ENCODE measurements around the gene ITIH3.

Gene ITIH3

DNA sequence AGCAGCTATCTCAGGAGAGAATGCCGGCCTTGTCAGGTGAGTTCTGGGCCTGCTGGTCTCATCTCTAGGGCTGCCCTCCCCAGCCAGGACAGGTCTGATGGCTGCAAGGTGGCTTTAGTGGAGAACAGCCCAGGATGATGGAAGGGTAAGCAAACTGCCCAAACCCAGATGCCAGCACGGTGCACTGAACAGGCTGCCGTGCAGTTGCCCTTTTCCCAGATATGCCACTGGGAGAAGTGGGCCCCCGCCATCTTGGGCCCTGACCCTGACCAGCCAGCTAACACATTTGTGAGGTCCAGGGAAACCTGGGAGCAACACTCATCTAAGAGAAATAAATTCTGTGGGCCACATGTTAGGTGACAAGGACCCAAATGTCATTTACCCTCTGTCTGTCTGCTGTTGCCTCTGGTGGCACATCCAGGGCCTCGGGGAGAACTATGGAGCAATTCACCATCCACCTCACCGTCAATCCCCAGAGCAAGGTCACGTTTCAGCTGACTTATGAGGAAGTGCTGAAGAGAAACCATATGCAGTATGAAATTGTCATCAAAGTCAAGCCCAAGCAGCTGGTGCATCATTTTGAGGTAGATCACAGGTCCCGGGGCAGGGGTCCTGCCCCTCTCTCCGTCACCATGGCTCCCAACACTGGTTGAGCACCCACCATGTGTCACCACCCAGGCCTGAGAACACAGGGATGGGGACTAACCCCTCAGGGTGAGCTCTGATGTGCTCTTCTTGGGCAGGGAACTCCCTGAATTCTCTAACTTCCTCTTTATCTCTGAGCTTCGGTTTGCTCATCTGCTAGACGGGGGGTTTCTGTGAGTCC lies 15.4 kb upstream of the ITIH3 start:
- no peak for DNase-seq

DNA sequence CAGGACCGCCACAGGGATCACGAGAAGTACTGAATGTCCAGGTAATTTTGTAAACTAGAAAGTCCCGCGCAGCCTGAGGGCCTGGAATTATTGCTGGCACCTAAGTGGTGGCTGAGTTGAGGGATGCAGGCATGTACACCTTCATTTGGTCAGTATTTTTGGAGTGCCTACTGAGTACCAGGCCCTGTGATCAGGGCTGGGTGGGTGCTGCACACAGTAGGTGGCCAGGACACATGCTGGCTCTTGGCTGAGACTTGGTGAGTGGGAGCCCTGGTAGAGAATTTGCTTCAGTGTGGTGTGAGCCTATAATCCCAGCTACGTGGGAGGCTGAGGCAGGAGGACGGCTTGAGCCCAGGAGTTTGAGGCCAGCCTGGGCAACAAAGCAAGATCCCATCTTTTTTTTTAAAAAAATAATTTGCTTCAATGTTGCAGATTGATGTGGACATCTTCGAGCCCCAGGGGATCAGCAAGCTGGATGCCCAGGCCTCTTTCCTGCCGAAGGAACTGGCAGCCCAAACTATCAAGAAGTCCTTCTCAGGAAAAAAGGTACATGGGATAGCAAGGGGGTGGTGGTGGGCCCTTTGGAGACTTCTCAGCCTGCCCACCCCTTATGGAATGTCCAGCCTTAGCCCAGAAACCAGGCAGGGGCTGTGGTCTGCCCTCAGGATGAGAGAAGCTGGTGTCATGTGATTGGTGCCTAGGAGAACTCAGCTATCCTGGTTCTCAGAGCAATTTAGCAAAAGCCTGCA lies 14.6 kb upstream of the ITIH3 start:
- DNase-seq, result no peak

DNA sequence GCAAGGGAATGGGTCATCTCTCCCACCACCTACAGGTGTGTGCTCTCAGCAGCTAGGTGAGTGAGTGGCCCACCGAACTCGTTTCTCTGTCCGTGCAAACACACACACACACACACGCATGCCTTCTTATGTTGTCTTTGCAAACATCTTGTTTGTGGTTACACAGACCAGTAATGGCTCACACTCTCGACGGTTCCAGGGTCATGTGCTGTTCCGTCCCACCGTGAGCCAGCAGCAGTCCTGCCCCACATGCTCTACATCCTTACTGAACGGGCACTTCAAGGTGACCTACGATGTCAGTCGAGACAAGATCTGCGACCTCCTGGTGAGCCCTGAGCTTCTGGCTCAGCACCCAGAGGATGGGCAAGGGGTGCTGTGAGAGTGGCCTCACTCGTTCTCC lies 12.9 kb upstream of the ITIH3 start:
- no peak for DNase-seq

- no peak for DNase-seq
These were observed 12.0 kb upstream of the ITIH3 start for GRCh38 chr3:52782412-52783210.

DNA sequence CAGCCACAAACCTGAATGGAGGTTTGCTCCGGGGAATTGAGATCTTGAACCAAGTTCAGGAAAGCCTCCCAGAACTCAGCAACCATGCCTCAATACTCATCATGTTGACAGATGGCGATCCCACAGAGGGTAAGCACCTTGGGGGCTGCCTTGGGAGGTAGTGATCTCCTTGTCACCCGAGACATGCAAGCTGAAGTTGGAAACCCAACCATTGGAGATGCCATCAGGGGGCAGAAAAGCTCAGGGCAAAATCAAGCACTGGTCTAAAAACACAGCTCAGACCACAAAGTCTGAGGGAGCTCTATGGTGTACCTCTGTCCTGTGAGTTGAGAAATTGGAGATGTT lies 11.4 kb upstream of the ITIH3 start:
- DNase-seq, result no peak

- DNase-seq, result no peak
These were observed 10.5 kb upstream of the ITIH3 start for GRCh38 chr3:52784021-52784621.

DNA sequence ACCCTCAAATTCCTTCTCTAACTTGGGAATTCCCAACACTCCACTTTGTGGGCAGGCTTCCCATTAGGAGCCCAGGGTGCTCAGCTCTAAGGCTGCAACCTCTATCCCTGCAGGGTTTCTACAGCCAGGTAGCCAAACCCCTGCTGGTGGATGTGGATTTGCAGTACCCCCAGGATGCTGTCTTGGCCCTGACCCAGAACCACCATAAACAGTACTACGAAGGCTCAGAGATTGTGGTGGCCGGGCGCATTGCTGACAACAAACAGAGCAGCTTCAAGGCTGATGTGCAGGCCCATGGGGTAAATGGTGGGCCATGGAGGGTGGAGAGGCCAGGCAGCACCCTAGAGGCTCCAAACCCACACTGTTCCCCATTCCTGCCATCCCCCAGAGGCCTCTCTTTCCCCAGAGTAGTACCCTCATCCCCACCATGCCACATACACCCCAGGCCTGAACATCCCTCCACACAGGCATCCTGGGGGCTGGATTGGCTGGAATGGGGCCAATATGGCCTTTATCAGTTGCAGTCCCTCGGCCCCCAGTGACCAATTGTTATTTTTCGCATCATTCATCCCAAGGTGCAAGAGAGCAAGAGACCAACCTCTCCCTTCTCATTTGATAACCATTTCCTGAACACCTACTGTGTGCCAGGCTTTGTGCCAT lies 9.5 kb upstream of the ITIH3 start:
- no peak for DNase-seq

DNA sequence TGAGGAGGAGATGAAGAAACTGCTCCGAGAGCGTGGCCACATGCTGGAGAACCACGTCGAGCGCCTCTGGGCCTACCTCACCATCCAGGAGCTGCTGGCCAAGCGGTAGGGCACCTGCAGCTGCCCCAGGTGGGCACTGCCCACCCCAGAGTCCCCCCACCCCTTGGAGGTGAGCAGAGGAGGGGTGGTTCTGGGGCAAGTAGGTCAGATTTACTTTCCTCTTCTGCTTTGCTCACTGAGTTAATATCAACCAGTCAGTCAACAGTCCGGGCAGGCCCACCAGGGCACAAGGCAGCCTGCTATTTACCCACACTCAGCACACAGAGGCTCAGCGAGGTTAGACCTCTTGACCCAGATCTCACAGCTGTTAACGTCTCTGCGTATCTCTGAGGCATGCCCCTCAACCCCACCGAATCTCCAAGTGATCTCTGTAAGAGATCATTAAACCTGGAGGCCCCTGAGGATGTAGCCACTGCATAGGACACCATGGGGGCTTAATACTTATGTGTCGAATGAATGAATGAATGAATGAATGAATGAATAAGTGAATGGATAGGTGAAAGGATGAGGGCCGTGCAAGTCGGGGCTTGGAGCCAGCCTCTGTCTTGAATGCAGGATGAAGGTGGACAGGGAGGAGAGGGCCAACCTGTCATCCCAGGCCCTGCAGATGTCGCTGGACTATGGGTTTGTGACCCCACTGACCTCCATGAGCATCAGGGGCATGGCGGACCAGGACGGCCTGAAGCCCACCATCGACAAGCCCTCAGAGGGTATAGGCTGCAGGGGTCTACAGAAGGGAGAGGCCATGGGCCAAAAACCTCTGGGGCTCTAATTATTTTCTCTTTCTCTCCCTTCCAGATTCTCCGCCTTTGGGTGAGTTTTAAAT lies 8.0 kb upstream of the ITIH3 start:
- DNase-seq, result no peak

DNA sequence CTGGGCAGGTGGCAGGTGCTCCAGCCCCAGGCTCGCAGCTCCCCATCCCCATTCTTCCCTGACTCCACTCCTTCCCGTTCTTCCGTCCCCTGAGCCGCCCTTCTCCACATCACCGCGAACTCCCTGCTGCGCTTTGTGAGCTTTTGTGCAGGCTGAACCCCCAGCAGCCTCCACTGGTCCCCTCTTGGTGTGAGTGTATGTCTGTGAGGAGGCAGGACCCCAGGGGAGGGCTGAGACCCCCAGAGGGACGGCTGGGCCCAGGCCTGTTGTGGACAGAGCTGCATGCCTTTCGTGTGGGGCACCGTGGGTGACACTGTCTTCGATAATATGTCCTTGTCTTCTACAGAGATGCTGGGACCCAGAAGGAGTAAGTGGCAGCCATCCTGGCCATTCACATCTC lies 7.3 kb upstream of the ITIH3 start:
- no peak for DNase-seq

GRCh38 chr3:52787672-52788625 lies 6.6 kb upstream of the ITIH3 start:
- DNase-seq, result no peak

DNA sequence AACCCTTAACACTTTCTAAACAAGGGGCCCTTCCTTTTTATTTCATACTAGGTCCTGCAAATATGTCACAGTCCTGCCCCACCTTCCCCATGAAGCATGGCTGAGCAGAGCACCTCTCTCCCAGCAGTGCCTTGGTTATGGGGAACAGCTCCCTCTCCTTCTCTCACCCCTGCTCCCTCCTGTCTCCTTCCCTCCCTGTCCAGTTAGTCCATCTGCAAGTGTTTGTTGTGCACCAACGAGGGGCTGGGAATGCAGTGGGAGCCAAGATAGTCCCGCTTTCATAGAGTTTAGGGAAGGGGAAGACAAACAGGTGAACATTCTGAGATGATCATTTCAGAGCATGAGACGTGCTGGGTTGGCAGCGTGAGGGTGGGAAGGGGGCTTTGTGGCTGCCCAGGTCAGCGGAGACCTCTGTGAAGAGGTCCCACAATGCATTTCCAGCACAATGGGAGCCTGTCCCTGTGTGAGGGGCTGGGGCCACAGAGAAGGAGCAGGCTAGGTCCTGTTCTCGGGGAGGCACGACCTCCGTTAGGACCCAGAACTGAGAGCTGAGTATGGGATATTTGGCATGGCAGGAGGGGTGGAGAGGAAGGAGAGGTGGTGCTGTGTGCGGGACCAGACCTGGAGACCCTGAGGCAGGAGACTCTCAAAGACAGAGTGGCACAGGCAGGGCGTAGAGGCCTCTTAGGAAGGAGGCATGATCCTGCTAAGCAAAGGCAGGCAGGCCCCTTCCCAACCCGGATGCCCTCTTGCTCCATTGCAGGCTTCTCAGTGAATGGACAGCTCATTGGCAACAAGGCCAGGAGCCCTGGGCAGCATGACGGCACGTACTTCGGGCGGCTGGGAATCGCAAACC lies 5.5 kb upstream of the ITIH3 start:
- no peak for DNase-seq

- no peak for DNase-seq
These were observed 4.9 kb upstream of the ITIH3 start for GRCh38 chr3:52789746-52790040.

GRCh38 chr3:52790337-52790736 lies 4.3 kb upstream of the ITIH3 start:
- DNase-seq, result no peak

DNA sequence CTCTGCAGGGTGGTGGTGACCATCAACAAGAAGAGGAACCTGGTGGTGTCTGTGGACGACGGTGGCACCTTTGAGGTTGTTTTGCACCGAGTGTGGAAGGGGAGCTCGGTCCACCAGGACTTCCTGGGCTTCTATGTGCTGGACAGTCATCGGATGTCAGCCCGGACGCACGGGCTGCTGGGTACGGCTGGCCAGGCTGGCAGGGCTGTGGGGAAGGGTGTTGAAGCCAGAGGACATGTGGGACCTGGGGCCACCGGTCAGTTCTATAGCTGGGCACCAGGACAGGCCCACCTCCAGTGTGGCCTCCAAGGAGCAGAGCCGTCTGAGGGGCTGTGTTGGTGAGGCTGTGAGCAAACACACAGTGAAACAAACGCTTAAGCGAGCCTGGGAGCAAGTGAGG lies 3.9 kb upstream of the ITIH3 start:
- no peak for DNase-seq

DNA sequence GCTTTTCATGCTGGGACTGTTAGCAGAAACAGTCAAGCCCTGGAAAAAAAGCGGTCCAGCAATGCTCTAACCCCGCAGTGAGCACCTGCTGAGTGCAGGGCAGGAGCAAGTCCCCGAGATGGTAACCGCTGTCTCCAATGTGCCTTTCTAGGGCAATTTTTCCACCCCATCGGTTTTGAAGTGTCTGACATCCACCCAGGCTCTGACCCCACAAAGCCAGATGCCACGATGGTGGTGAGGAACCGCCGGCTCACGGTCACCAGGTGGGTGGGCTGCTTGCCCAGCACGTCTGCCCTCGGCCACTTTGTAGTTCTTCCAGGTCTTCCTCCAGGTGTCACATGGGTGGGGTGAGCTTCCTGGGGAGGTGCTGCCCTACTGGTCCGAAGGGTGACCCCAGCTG lies 3.2 kb upstream of the ITIH3 start:
- DNase-seq, result no peak

DNA sequence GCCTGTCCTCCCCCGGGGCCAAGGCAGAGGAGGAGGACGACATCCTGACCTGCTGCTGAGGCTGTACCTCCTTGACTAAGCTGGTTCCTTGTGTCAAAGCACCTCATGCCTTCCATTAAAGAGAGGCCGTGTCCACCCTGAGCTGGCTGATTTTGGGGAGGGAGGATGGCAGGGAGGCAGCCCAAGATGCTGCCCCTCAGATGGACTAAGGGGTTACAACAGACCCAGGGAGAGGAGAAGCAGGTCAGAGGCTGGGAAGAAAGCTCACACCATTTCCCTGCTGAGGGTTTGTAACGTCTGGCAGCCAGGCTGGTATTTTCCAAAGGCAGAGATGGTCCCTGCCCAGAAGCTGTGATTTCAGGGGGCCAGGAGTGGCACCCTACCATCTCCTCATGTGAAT lies 2.7 kb upstream of the ITIH3 start:
- DNase-seq, result no peak

- no peak for DNase-seq
These were observed 2.2 kb upstream of the ITIH3 start for GRCh38 chr3:52792413-52792812.

DNA sequence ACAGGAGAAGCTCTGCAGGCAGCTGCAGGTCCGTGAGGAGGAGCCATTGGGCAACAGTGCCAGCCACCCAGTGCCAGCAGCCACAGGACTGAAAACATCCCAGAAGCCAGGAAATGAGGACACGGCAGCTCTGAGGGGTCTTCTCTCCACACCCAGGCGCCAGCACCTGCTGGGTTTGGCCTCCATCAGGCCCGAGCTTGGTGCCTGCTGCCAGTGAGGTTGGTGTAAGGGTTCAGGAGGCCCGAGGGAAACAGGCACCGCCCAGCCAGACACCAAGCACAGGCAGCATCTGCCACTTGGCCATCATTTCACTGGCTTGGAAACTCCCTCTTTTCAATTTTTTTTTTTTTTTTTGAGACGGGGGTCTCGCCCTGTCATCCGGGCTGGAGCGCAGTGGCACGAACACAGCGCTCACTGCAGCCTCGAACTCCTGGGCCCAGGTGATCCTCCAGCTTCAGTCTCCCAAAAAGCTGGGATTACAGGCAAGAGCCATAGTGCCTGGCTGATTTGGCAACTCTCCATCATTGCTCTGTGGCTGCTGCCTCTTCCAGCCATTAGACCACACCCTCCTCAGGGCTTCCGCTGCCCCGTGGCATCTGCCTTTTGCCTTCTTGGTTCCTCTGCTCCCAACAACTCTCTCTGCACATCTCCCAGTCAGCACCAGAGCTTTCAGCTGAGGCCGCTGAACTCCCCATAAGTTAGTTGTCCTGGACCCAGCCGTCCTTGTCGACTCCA lies 1.5 kb upstream of the ITIH3 start:
- DNase-seq, result no peak
